SIG-M5 treated with dmso at 0.1 percent for 504 hours (cell line): ENCODE results near the gene MARCHF6.
"Not testable (repeated sequence)": the region's sequence is repeated elsewhere in the genome, so short reads cannot be mapped to it uniquely, and the experiment has no call there.

Experiments
- DNase-seq: peaks from one replicate; lab custom pipeline; 2025; ENCODE audit not compliant: unreplicated experiment; lab: John Stamatoyannopoulos, UW

MARCHF6 gene

DNA sequence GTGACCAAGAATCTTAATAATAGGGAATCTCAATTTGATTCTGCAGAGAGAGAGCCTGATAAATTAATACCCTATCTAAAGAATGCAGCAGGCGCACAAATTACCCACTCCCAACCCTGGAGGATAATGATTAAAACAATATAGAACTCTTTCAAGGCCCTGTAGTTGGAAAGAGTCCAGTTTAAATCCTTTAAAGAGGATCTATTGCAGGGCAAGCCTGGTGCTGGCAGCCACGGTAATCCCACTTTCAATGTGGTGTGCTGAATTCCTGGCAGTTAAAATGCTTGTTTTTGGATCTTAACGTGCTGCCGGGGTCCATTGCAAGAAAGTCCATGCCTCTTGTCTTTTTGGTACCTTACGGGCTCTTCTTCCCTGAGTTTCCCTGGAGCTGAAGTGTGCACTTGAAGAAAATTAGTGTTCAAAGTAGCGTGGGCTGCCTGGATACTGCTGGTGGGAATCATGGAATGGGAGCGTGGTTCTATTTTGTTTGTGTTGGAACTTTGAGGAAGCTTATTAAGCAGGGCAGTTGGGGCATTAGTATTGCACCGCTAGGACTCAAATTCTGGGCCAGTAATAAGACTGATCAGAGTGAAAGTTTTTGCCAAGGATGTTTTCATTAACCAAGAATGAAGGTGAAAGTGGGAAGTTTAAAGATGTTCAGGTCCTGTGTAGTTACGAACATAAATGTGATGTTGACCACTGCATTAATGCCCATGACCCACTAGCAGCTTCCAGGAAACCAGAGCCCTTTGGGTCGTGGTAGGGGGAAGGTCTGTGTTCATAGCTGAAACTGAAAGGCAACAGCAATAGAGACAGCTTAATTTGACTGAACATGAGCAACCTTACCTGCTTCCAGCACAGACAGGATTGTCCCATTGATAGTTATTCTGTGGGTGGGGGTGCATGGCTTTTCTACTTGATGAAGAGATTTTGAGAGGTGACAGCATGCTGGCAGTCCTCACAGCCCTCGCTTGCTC lies 20.8 kb downstream of the MARCHF6 start:
- no peak for DNase-seq

GRCh38 chr5:10375146-10375545 lies 21.7 kb downstream of the MARCHF6 start:
- DNase-seq, result not testable (repeated sequence)

GRCh38 chr5:10376544-10376943 lies 23.0 kb downstream of the MARCHF6 start:
- DNase-seq, result no peak

DNA sequence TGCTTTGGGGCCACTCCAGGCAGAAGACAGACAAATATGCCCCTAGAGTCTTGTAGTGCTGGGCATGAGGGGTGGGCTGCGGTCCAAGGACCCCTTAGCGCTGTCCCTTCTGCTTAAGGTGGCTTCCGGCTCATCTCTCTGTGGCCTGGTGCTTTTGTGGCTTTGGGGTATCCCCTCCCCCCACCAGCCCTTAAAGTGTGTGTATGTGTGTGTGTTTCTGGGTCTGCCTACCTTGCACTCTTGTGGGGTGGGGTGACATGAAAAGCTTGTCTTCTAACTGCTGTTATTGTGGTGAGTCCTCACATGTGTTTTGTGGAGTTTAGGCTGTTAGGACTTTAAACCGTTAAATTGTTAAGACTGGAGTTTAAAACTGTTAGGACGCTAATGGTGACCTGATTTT lies 23.6 kb downstream of the MARCHF6 start:
- DNase-seq, result no peak

DNA sequence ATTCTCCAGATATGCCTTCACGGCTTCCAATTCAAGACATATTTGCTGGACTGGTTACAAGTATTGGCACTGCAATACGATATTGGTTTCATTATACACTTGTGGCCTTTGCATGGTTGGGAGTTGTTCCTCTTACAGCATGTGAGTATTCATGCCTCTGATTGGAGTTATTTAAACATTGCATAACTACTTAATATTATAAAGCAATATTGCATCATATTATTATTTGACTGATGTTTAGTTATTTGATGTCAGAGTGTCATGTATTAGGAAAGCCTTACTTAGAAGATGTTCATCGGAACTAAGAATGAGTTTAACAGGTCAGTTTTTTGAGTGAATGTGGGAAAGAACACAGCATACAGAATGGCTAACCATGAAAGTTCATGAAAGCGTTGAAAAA lies 28.3 kb downstream of the MARCHF6 start:
- no peak for DNase-seq

DNA sequence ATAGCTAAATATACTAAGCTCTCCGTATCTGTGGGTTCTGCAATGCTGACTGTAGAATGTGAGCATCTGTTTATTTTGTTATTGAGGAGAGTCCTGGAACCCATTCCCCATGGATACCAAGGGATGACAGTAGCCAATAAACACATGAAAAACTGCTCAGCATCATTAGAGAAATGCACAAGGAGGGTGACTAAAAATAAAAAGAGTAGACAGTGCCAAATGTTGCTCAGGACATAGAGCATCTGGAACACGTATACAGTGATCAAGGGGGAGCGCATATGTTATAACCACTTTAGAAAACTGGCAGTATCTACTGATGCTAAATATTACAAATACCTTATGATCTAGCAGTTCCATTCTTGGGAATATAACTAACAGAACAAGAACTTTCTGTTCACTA lies 31.0 kb downstream of the MARCHF6 start:
- no peak for DNase-seq

- DNase-seq, result peak; percentile 54
Measured at GRCh38 chr5:10387690-10388089, 34.2 kb downstream of the MARCHF6 start.

GRCh38 chr5:10391130-10391529 lies 37.6 kb downstream of the MARCHF6 start:
- DNase-seq, result no peak

GRCh38 chr5:10392567-10393328 lies 39.3 kb downstream of the MARCHF6 start:
- DNase-seq, result not testable (repeated sequence)

- no peak for DNase-seq
Measured at GRCh38 chr5:10393491-10393890, 40.0 kb downstream of the MARCHF6 start.

DNA sequence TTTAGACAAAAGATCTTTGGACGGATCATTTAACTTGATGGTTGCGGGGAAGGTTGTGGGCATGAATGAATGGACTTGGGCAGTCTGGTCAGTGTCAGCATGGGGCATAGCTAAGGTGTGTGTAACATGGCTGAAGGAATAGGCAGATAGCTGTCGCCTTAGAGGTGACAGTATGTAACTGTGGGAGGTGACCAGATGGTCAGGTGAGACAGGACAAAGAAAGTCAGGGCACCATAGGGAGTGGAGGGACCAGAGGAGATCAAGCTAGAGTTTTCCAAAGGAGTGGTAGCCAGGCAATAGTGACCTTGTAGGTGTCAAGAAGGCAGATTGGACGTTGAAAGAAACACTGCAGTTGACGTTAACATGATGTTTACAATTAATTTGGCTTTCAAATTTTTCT lies 43.1 kb downstream of the MARCHF6 start:
- no peak for DNase-seq

DNA sequence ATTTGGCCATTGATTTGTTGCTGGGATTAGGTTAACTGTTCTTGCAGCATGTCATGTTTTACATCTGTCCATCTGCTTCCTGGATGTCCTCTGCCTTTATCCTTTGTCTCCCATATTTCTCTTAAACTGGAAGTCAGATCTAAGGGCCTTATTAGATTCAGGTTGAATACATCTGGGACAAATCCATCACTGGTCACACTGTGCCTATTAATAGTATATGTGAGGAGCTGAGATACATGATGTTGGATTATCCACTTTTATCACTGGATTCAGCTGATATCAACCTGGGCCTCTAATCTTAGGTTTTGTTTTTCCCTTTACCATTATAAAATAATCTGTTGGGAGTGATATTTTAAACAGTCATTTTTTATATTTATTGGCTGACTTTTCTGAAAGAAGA lies 46.3 kb downstream of the MARCHF6 start:
- no peak for DNase-seq

DNA sequence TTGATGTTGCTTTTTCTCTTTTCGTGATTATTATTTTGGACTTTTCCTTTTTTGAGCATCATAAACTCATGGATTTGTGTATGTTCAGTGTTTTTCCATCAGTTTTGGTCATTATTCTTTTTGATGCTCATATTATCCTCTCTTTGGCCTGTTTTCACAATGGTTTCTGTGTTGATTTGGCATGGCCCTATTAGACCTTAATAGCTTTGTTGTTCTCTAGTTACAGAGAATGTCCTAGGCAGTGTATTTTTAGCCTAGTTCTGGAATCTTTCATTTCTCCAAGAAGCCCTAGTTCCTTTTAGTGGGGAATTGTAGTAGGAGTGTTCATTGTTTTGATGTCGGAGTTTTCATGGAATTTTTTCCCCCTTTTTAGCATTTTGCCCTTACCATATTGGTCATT lies 46.9 kb downstream of the MARCHF6 start:
- DNase-seq, result no peak

GRCh38 chr5:10400831-10401230 lies 47.3 kb downstream of the MARCHF6 start:
- no peak for DNase-seq

- DNase-seq, result no peak
Measured at GRCh38 chr5:10401498-10401897, 48.0 kb downstream of the MARCHF6 start.
